Pancreas (tissue), 10 donors: ENCODE results near the gene TOR1AIP2. TPM values are rescaled to one million over a fixed set of nuclear protein-coding genes. Genes with fewer than 3 reads are reported as not detected.

Experiments
- ATAC-seq, 4 donors: fragments of 200-7000 bp; cut with Tn5 transposase; one replicate each; pipeline versions ENCODE4 v1.8.0 to v1.9.1; 2020; ENCODE audit warnings: mild to moderate bottlenecking in 4 of 4, moderate library complexity in 4 of 4
- DNase-seq, 6 donors: peaks; one replicate each; pipeline ENCODE4 v3.0.0-alpha.2; 2020
- FAIRE-seq: peaks from 2 replicates; lab custom pipeline; 2012; peaks lifted over from hg19 to GRCh38; lab: Jason Lieb, UNC
- H3K27ac ChIP-seq, 4 donors: fragments of 200-600 bp; sonication (generic); 1 replicate in 3 of 4; 2 replicates in 1 of 4; pipeline versions ENCODE4 v1.5.0 to v1.8.0; 2020
- H3K27me3 ChIP-seq, 4 donors: fragments of 200-600 bp; one replicate each; pipeline ENCODE4 v1.8.0; 2021
- H3K36me3 ChIP-seq, 3 donors: fragments of 200-600 bp; sonication (generic) in 1 of 3; one replicate each; pipeline versions ENCODE4 v1.5.0 to v1.8.0; 2020 to 2021
- H3K4me1 ChIP-seq, 3 donors: fragments of 200-600 bp; one replicate each; pipeline ENCODE4 v1.8.0; 2021
- H3K4me3 ChIP-seq, 4 donors: fragments of 200-600 bp; sonication (generic) in 2 of 4; one replicate each; pipeline versions ENCODE4 v1.5.0 to v1.8.0; 2020 to 2021
- H3K9me3 ChIP-seq, 4 donors: fragments of 200-600 bp; one replicate each; pipeline ENCODE4 v1.8.0; 2021
- WGBS, 2 donors: extraction: QIAGEN DNeasy Blood & Tissue Kit; methylation state at CpG; one replicate each; pipeline ENCODE4 v1.1.7; 2013; 5-methylcytosine and 5-hydroxymethylcytosine counted together
- intact Hi-C, 3 donors: fragments of 100-400 bp; cut with DNase I; formaldehyde crosslinking; loops; one replicate each; pipeline versions ENCODE4 v1.11.1 to v1.14.2; 2022
- polyA plus RNA-seq, 2 donors: library from polyadenylated mRNA; stranded (reverse); fragments of 200-250 nt; gene quantifications; one replicate each; pipeline ENCODE4 v1.2.3, GENCODE V29; 2013
- total RNA-seq, 6 donors: library from RNA; stranded (reverse); fragmentation: NEBNext Ultra II Directional in 4 of 6; extraction: Animal tissue kit (Norgen Biotek cat#: 25700) in 4 of 6; gene quantifications; one replicate each; pipeline versions ENCODE4 v1.2.1 to v1.2.4, GENCODE V29; 2021 to 2023
- TF ChIP-seq, protein P1 (sequence below), 4 donors: fragments of 200-600 bp; sonication (generic) in 3 of 4; IDR thresholded peaks; one replicate each; pipeline versions ENCODE4 v1.5.0 to v1.8.0; 2021; ENCODE audit warnings: antibody characterized with exemption in 4 of 4
- donor health status: healthy with polysubstance abuse.
- donor health status: DM: no; HTN: no; CAD: no; lungs with moderate emphysema.
- donor health status: DM: no; HTN: no; CAD: no.
- donor health status: control.
- donor health status: control.
- donor health status: Bipolar disorder and iron deficiency.
- donor health status: DM: yes; HTN: yes; CAD: no.
- donor health status: DM: no; HTN: no; CAD: no.
- donor health status: DM: no; HTN: no; CAD: no.
- donor health status: DM: yes; HTN: yes; CAD: no.

The TOR1AIP2 gene
- total and polyA plus RNA-seq, 8 donors: 9.7 to 69.4 (median 33.6) TPM

DNA sequence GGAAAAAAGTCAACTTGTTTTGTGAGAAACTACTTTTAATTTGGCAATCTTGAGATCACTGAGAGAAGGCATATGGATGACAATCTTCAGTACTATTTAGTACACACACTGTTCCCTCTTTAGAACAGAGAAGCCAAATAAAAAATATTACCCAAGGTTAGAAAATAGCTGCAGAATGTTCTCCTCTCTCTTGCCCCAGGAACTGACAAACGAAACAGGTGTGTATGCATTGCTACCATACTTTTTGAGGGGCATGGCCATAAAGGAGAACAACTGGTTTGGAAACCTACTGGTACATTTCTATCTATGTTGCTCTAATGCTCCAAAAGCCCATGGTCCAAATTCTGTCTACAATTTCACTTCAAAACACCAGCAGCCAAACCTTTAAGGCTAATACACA lies 5.7 kb downstream of the TOR1AIP2 start:
- H3K27me3 ChIP-seq: no peaks in the 10 kb centered on the region
- H3K4me1 ChIP-seq: peaks cover 35 to 61% (median 51%) of the 10 kb centered on the region in 3 donors
- H3K9me3 ChIP-seq: no peaks in the 10 kb centered on the region
- WGBS, 2 donors: 46 to 56% methylated on average over 1 of the region's 1 CpG
- peak overlapping the region in 1 of 4 donors; percentile 69 for H3K27ac ChIP-seq
- TF ChIP-seq, protein P1, sequence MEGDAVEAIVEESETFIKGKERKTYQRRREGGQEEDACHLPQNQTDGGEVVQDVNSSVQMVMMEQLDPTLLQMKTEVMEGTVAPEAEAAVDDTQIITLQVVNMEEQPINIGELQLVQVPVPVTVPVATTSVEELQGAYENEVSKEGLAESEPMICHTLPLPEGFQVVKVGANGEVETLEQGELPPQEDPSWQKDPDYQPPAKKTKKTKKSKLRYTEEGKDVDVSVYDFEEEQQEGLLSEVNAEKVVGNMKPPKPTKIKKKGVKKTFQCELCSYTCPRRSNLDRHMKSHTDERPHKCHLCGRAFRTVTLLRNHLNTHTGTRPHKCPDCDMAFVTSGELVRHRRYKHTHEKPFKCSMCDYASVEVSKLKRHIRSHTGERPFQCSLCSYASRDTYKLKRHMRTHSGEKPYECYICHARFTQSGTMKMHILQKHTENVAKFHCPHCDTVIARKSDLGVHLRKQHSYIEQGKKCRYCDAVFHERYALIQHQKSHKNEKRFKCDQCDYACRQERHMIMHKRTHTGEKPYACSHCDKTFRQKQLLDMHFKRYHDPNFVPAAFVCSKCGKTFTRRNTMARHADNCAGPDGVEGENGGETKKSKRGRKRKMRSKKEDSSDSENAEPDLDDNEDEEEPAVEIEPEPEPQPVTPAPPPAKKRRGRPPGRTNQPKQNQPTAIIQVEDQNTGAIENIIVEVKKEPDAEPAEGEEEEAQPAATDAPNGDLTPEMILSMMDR (IDR thresholded peaks at IDR 0.05): no peak
- ATAC-seq (no peak), DNase-seq (no peak), FAIRE-seq (no peak)
- peaks cover 0 to 6% (median 0%) of the 10 kb centered on the region in 3 donors for H3K36me3 ChIP-seq
- H3K4me3 ChIP-seq: no peak overlapping the region
- intact Hi-C loops: no loop called here

DNA sequence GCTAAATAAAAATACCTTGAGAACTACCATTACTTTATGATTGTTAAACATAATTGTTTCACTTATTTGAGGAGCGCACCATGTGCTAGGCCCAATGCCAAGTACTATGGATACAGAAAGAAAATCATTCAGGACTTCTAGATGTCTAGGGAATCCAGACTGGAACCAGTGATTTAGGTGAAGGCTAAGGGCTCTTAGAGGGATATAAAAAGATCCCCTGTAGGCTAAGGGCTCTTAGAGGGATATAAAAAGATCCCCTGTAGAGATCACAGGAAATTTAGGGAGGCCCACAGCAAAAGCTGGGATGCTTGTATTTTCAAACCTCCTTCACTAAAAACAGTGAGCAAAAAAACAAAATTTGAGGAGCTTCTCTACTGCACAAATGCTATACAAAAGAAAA lies 6.7 kb downstream of the TOR1AIP2 start:
- intact Hi-C loops: no loop called here
- no peak for FAIRE-seq
- peaks cover 35 to 57% (median 50%) of the 10 kb centered on the region in 3 donors for H3K4me1 ChIP-seq

DNA sequence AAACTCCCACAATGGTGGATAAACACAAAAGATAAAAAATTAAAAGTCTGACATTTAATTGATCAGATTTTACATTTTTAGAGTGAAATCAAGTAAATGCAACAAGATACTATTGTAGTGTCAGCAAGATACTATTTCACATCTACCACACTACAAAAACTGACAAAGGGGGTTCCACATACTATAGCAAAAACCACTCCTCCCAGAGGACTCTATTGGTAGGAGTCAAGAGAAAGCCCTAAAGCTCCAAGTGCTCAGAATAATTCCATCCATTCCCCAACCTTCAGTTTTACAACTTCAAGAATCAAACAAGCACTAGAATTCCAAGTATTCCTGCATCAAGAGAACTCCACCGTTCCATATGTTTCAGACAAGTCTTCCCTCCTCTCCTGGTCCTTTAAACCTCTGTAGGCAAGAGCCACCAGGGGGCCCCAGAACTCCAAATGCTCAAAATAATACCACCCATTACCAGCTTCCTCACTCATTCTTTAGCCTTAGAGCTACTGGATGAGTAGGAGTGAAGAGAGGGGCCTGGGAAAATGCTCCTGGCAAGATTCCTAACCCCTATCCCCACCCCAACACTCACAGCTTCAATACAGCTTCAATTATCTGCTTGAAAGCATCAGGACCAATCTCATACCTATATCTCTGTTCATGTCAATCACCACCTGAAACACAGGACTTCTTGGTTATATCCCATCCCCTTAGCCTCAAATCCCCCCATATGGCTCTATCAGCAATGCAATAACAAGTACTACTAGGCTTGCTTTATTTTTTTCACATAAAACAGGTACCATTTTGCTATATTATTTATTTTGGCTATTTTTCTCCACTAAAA lies 9.9 kb downstream of the TOR1AIP2 start:
- no peak overlapping the region for H3K4me3 ChIP-seq
- DNase-seq (peak in 4 of 6 donors; percentile 18 to 65 (median 55)), ATAC-seq (peak; percentile 67 to 92 (median 88)), FAIRE-seq (no peak)
- peaks cover 8 to 25% (median 23%) of the 10 kb centered on the region in 3 donors for H3K4me1 ChIP-seq
- no peak overlapping the region for H3K27ac ChIP-seq
- TF ChIP-seq, protein P1 (IDR thresholded peaks at IDR 0.05): peak; percentile 27 to 44 (median 38)
- no peaks in the 10 kb centered on the region for H3K9me3 ChIP-seq
- intact Hi-C loops: no loop called here
- no peaks in the 10 kb centered on the region for H3K27me3 ChIP-seq
- WGBS, 2 donors: 8 to 11% methylated on average over 1 of the region's 1 CpG
- H3K36me3 ChIP-seq: peaks cover 0 to 32% (median 0%) of the 10 kb centered on the region in 3 donors

More for the DNA sequence above, 6.7 kb downstream of the TOR1AIP2 start:
- WGBS, 2 donors: 91 to 95% methylated on average over 1 of the region's 1 CpG
- no peak overlapping the region for H3K4me3 ChIP-seq
- H3K36me3 ChIP-seq: peaks cover 0 to 12% (median 0%) of the 10 kb centered on the region in 3 donors
- TF ChIP-seq, protein P1 (IDR thresholded peaks at IDR 0.05): no peak
- H3K27me3 ChIP-seq: no peaks in the 10 kb centered on the region
- DNase-seq: no peak
- ATAC-seq: no peak
- no peak overlapping the region for H3K27ac ChIP-seq
- no peaks in the 10 kb centered on the region for H3K9me3 ChIP-seq

DNA sequence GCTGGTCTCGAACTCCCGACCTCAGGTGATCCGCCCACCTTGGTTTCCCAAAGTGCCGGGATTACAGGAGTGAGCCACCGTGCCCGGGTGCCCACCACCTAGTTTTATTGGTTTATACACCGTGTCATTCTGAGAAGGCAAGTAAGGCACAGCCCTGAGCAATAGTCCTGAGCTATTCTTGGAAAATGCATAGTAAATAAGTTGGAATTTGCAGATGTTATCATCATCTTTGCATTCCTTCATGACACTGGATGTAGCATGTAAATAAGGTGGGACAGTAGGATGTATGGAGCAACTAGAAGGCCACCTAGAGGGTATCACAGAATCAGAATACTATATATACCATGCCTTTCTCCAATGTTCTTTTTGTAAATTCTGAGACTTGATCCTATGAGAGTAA lies 11.0 kb downstream of the TOR1AIP2 start:
- Histone ChIP-seq H3K36me3 (peaks cover 0 to 36% (median 0%) of the 10 kb centered on the region in 3 donors), H3K9me3 (no peaks in the 10 kb centered on the region), H3K27me3 (no peaks in the 10 kb centered on the region), H3K4me3 (no peak overlapping the region), H3K27ac (no peak overlapping the region), H3K4me1 (peaks cover 3 to 14% (median 12%) of the 10 kb centered on the region in 3 donors)
- no peak for ATAC-seq
- no peak for DNase-seq
- no peak for FAIRE-seq
- TF ChIP-seq, protein P1 (IDR thresholded peaks at IDR 0.05): no peak
- intact Hi-C loops: no loop called here
- 91 to 95% methylated on average over 7 of the region's 7 CpGs for WGBS, 2 donors

DNA sequence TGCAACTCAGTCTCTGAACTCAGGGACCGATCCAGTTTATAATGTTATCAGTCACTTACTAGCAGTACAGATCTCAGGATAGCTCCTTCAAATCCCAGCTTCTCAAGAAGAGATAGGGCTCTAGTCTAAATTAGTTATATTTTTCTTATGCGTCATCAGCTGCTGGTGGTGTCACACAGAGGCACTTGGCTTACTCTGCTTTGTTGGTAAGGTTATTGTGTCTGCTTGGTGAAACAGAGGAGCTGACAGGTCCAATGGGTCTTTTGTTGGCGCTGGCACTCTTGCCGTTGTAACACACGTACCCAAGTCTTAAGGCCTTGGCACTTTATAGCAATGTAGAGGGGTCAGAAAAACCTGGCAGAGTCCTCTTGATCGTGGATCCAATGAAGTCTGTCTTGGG lies 12.2 kb downstream of the TOR1AIP2 start:
- no peaks in the 10 kb centered on the region for H3K27me3 ChIP-seq
- no peak overlapping the region for H3K27ac ChIP-seq
- H3K9me3 ChIP-seq: no peaks in the 10 kb centered on the region
- H3K4me1 ChIP-seq: peaks cover 0 to 4% (median under 1%) of the 10 kb centered on the region in 3 donors
- ATAC-seq (no peak), FAIRE-seq (no peak), DNase-seq (no peak)
- H3K36me3 ChIP-seq: peaks cover 0 to 37% (median 0%) of the 10 kb centered on the region in 3 donors
- H3K4me3 ChIP-seq: no peak overlapping the region
- WGBS, 2 donors: 82 to 85% methylated on average over 6 of the region's 6 CpGs
- intact Hi-C loops: no loop called here
- TF ChIP-seq, protein P1 (IDR thresholded peaks at IDR 0.05): no peak
